Testis (tissue), 3 donors: ENCODE data around the gene MUC3A. TPM values are rescaled to one million over a fixed set of nuclear protein-coding genes. Genes with fewer than 3 reads are reported as not detected.

Experiments
- DNase-seq: peaks from one replicate; pipeline ENCODE4 v3.0.0-alpha.2; 2019
- H3K27ac ChIP-seq, 2 donors: fragments of 200-600 bp; sonication (generic); one replicate each; pipeline ENCODE4 v1.5.1; 2019
- H3K27me3 ChIP-seq: fragments of 200-600 bp; sonication (generic); one replicate; pipeline ENCODE4 v1.5.1; 2019
- H3K36me3 ChIP-seq: fragments of 200-600 bp; sonication (generic); one replicate; pipeline ENCODE4 v1.5.1; 2017; ENCODE audit warnings: low read depth; ENCODE audit errors: missing control alignments
- H3K4me1 ChIP-seq: fragments of 200-600 bp; sonication (generic); one replicate; pipeline ENCODE4 v1.5.1; 2019
- H3K4me3 ChIP-seq, 2 donors: fragments of 200-600 bp; sonication (generic); one replicate each; pipeline ENCODE4 v1.5.1; 2017 to 2019
- H3K9me3 ChIP-seq: fragments of 200-600 bp; sonication (generic); one replicate; pipeline ENCODE4 v1.5.1; 2017
- POLR2A ChIP-seq: fragments of 450-650 bp; IDR thresholded peaks from one replicate; pipeline ENCODE4 v1.6.1; 2017; ENCODE audit warnings: antibody characterized with exemption, mild to moderate bottlenecking, moderate library complexity
- WGBS, 2 donors: methylation state at CpG; one replicate each; pipeline ENCODE4 v1.1.5; 2018; 5-methylcytosine and 5-hydroxymethylcytosine counted together
- intact Hi-C: fragments of 100-400 bp; cut with DNase I; formaldehyde crosslinking; loops from one replicate; pipeline ENCODE4 v1.15.1; 2023; ENCODE audit warnings: low total_unique reads
- polyA plus RNA-seq: library from polyadenylated mRNA; stranded (reverse); fragments of 350-450 nt; fragmentation: Illumina TruSeq; extraction: RNeasy Lipid Tissue Mini Kit (QIAGEN cat#74804); gene quantifications from one replicate; pipeline ENCODE4 v1.2.3, GENCODE V29; 2014; ENCODE audit warnings: low read depth, low replicate concordance; ENCODE audit not compliant: insufficient read depth
- total RNA-seq, 2 donors: library from RNA; depleted of rRNA; stranded (reverse); fragments of >200 nt; gene quantifications; one replicate each; pipeline ENCODE4 v1.2.3, GENCODE V29; 2016
- TF ChIP-seq, protein P1 (sequence below), 3 experiments: fragments of 450-650 bp in 2 of 3; fragments of 200-600 bp in 1 of 3; sonication (generic) in 1 of 3; IDR thresholded peaks; one replicate each; pipeline ENCODE4 v1.5.1; 2016 to 2019; ENCODE audit warnings: antibody characterized with exemption in 3 of 3, mild to moderate bottlenecking in 2 of 3, moderate library complexity in 1 of 3

The MUC3A gene
- total and polyA plus RNA-seq, 3 donors from 2014 or later, result 1.5 to 2.1 (median 1.6) TPM

DNA sequence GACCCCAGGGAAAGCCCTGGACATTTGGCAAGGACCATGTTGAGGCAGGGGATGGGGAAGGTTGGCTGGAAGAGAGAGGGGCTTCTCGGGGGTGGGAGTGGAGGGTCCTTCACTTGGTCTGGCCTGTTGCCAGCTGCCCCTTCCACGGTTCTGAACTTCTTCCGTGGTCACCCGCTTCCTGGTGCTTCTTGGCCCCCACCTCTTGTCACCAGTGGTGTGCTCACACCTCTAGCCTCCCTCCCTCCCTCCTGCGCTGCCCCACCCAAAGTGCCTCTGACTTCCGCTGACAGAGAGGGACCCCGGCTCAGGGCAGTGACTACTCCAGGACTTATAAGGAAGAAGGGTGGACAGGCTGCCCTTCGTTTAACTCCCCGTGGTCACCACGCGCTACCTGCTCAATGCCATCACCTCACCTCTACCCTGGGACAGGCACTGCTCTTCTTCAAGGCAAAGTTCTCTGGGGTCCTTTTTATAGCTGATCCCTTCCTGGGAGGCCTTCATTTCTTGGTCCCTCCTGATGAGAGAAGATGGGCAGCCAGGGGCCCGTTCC lies 19.8 kb downstream of the MUC3A start, which contains the start of gene MUC12:
TSS of gene MUC12 (plus strand) at position 500 of the 550 bp plus-strand sequence. CDS start 58 bp downstream, outside the sequence.
- Histone ChIP-seq H3K27me3 (peaks cover 16% of the 10 kb centered on the region), H3K4me3 (no peak within 1 kb of the TSS), H3K27ac (no peak within 1 kb of the TSS), H3K9me3 (no peaks in the 10 kb centered on the region), H3K4me1 (peaks cover 13% of the 10 kb centered on the region), H3K36me3 (no peaks in the 10 kb centered on the region)
- TF ChIP-seq, protein P1, sequence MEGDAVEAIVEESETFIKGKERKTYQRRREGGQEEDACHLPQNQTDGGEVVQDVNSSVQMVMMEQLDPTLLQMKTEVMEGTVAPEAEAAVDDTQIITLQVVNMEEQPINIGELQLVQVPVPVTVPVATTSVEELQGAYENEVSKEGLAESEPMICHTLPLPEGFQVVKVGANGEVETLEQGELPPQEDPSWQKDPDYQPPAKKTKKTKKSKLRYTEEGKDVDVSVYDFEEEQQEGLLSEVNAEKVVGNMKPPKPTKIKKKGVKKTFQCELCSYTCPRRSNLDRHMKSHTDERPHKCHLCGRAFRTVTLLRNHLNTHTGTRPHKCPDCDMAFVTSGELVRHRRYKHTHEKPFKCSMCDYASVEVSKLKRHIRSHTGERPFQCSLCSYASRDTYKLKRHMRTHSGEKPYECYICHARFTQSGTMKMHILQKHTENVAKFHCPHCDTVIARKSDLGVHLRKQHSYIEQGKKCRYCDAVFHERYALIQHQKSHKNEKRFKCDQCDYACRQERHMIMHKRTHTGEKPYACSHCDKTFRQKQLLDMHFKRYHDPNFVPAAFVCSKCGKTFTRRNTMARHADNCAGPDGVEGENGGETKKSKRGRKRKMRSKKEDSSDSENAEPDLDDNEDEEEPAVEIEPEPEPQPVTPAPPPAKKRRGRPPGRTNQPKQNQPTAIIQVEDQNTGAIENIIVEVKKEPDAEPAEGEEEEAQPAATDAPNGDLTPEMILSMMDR (IDR thresholded peaks at IDR 0.05), result no peak
- no peak for TF ChIP-seq POLR2A
- intact Hi-C loops, result no loop called here
- 46 to 50% methylated on average over 12 of the region's 12 CpGs for WGBS, 2 donors
- DNase-seq, result no peak

DNA sequence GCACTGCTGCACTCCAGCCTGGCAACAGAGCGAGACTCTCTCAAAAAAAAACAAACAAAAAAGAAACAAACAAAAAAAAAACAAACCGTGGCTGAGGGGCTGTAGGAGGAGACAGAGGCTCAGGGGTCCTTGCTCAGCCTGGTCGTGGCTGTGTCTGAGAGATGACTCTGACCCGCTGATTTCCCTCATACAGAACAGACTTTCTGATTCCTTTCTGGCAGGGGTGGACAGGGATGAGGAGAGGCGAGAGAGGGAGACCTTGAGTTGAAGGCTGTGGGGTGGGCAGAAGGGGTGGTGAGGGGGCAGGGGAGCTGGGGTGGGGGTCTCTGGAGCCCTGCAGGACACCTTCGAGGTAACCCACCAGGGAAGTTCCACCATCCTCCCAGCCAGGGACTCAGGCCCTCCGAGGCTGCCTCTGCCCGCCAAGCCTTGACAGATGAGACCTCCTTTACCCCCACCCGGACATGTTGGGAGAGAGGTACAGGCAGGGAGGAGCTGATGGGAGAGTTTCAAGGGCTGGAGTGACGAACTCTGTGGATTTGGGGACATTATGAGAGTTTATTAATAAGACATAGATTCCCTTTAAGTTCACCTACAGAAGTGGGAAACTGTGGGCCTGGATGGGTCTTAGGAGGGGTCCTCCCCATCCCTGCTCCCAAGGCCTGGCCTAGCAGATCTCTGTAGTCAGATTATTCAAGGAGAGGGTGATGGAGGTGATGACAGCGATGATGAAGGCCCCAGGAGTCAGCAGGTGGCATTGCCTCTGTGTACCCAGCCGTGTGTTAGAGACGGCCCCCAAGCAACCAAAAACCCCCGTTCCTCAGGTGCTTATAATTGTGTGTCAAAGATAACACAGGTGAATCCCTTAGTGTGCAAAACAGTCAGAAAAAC lies 22.0 kb downstream of the MUC3A start:
- no peak for TF ChIP-seq POLR2A
- TF ChIP-seq, protein P1 (IDR thresholded peaks at IDR 0.05), result no peak
- H3K4me1 ChIP-seq, result peaks cover 6% of the 10 kb centered on the region
- no peak for DNase-seq
- H3K36me3 ChIP-seq, result no peaks in the 10 kb centered on the region
- intact Hi-C loops, result no loop called here
- no peak overlapping the region for H3K27ac ChIP-seq
- H3K27me3 ChIP-seq, result peaks cover 11% of the 10 kb centered on the region
- H3K9me3 ChIP-seq, result no peaks in the 10 kb centered on the region
- 60 to 62% methylated on average over 14 of the region's 14 CpGs for WGBS, 2 donors
- no peak overlapping the region for H3K4me3 ChIP-seq

DNA sequence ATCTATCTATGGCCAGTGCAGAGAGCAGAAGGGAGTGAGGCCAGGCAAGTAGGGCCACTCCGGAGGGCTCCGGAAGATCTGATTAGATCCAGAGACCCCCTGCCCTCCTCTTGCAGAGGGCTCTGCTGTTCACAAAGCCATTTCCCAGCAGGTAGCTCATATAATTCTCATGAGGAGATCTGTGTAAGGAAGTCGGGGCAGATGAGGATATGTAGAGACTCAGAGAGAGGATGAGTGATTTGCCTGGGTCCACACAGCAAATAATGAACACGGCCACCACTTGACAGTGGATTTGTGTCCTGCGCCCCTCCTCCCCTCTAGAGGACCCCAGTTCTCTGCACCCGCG lies 22.6 kb downstream of the MUC3A start:
- intact Hi-C loops, result no loop called here
- Histone ChIP-seq H3K4me1 (peaks cover under 1% of the 10 kb centered on the region), H3K9me3 (no peaks in the 10 kb centered on the region), H3K27ac (no peak overlapping the region), H3K36me3 (no peaks in the 10 kb centered on the region), H3K27me3 (peaks cover 5% of the 10 kb centered on the region), H3K4me3 (no peak overlapping the region)
- WGBS, 2 donors, result 66 to 70% methylated on average over 7 of the region's 7 CpGs
- TF ChIP-seq POLR2A, result no peak
- TF ChIP-seq, protein P1 (IDR thresholded peaks at IDR 0.05), result no peak
- no peak for DNase-seq

DNA sequence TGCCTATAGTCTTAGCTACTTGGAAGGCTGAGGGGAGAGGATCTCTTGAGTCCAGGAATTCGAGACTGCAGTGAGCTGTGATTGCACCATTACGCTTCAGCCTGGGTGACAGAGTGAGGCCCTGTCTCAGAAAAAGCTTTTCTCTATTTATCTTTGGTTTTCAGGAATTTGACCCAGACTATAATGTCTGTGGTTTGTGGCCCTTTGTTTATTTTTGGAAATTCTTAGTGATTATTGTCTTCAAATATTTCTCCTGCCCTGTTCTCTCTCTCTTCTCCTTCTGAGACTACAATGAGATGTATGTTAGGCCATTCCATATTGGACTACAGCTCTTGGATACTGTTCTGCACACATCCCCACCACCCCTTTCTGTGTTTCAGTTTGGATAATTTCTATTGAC lies 24.7 kb downstream of the MUC3A start:
- TF ChIP-seq POLR2A, result no peak
- TF ChIP-seq, protein P1 (IDR thresholded peaks at IDR 0.05), result no peak
- Histone ChIP-seq H3K27me3 (no peaks in the 10 kb centered on the region), H3K4me3 (no peak overlapping the region), H3K36me3 (no peaks in the 10 kb centered on the region), H3K27ac (no peak overlapping the region), H3K9me3 (no peaks in the 10 kb centered on the region), H3K4me1 (no peaks in the 10 kb centered on the region)
- 83 to 85% methylated on average over 2 of the region's 2 CpGs for WGBS, 2 donors
- DNase-seq, result no peak
- intact Hi-C loops, result no loop called here
